ENCODE results near the gene RRAGC. TPM values are rescaled to one million over a fixed set of nuclear protein-coding genes. Genes with fewer than 3 reads are reported as not detected.

Gene RRAGC
- total and polyA plus RNA-seq, 2 donors (not counting 3 experiments of a cell fraction or from before 2014, with no cell fraction given) = 24.1 to 40.1 TPM

- no peaks in the 10 kb centered on the region for H3K9me3 ChIP-seq (replicated peaks; ENCODE audit: control insufficient read depth, insufficient read depth, low read length)
- H3K9ac ChIP-seq (replicated peaks; ENCODE audit: extremely low read depth, insufficient read depth, low read length) = no peak overlapping the region
- no peak overlapping the region for H3K27ac ChIP-seq (ENCODE audit: insufficient read depth, low read depth, low read length)
- ChIA-PET POLR2A (no interaction called here), CTCF (interaction anchor here (0.6 to 0.7 kb wide), 2 partner anchors 8 kb away, joined by 3 read pairs; no protein-coding TSS in a partner anchor)
- no TSS peak for BruUV-seq (replicated peaks)
- dilution Hi-C loops (cut with MboI; ENCODE audit: extremely low pct_ligation_motif_present, low sequenced_read_pairs) = no loop called here
- DNase-seq (ENCODE audit: low read depth, low spot score) (no peak), FAIRE-seq (no peak)
- H3K9me1 ChIP-seq (replicated peaks; ENCODE audit: control insufficient read depth, extremely low read depth, insufficient read depth, low read length) = no peaks in the 10 kb centered on the region
- no peaks in the 10 kb centered on the region for H3K36me3 ChIP-seq (ENCODE audit: control insufficient read depth in 2 of 2, extremely low read depth in 1 of 2, insufficient read depth in 2 of 2, low read length in 2 of 2)
- TF ChIP-seq MYC (IDR thresholded peaks at IDR 0.05; ENCODE audit: low read depth, low read length) = no peak
- no peak for TF ChIP-seq JUN (IDR thresholded peaks at IDR 0.05; ENCODE audit: borderline replicate concordance, insufficient read depth, insufficient read length, low read depth)
- no peak for TF ChIP-seq POLR2AphosphoS5 (IDR thresholded peaks at IDR 0.05; ENCODE audit: insufficient read depth, low read depth, low read length)
- TF ChIP-seq POLR2A (IDR thresholded peaks at IDR 0.05; ENCODE audit: low read depth, low read length) = no peak
- TF ChIP-seq EZH2 (IDR thresholded peaks at IDR 0.05; ENCODE audit: borderline replicate concordance, low read depth, low read length, severe bottlenecking) = no peak
- TF ChIP-seq MAX (IDR thresholded peaks at IDR 0.05; ENCODE audit: insufficient read depth, insufficient read length) = no peak
- TF ChIP-seq GATA2 (IDR thresholded peaks at IDR 0.05; ENCODE audit: insufficient read depth, insufficient read length, low read depth, low read length) = no peak
- no peak for TF ChIP-seq CTCF (IDR thresholded peaks at IDR 0.05; ENCODE audit: extremely low read depth in 1 of 2, insufficient read depth in 1 of 2, low read depth in 1 of 2, low read length in 2 of 2)
- TF ChIP-seq FOS (IDR thresholded peaks at IDR 0.05; ENCODE audit: borderline replicate concordance, insufficient read depth, low read length) = no peak
- no peaks in the 10 kb centered on the region for H4K20me1 ChIP-seq (replicated peaks; ENCODE audit: control insufficient read depth, extremely low read depth, insufficient read depth, low read length)
- H3K4me2 ChIP-seq (ENCODE audit: insufficient read depth, low read length) = no peak overlapping the region
- H3K27me3 ChIP-seq (ENCODE audit: control insufficient read depth in 2 of 2, insufficient read depth in 2 of 2, low read length in 2 of 2) = peaks cover 23 to 30% of the 10 kb centered on the region in 2 experiments
- no peak overlapping the region for H3K4me3 ChIP-seq (replicated peaks in 1 of 3; ENCODE audit: insufficient read depth in 1 of 3, low read depth in 1 of 3, low read length in 3 of 3)
- H3K79me2 ChIP-seq (ENCODE audit: control insufficient read depth, insufficient read depth, low read length) = no peaks in the 10 kb centered on the region
- H2AFZ ChIP-seq (ENCODE audit: low read depth, low read length) = no peak overlapping the region
- H3K4me1 ChIP-seq (ENCODE audit: control insufficient read depth, extremely low read depth, insufficient read depth, low read length) = no peaks in the 10 kb centered on the region
- intact Hi-C loops (cut with micrococcal nuclease) = no loop called here
These were observed 32.7 kb downstream of the RRAGC start for GRCh38 chr1:38826886-38827285.

All from endothelial cell of umbilical vein (primary cell).